Ishikawa (cell line): Measurements from ENCODE around the gene MCUB.

Experiments
- CEBPB ChIP-seq: IDR thresholded peaks from 2 replicates; pipeline ENCODE4 v1.6.1; 2012
- CREB1 ChIP-seq: IDR thresholded peaks from 2 replicates; pipeline ENCODE4 v1.6.1; 2012; ENCODE audit warnings: low read depth
- EGR1 ChIP-seq: IDR thresholded peaks from 2 replicates; pipeline ENCODE4 v1.6.1; 2012
- EP300 ChIP-seq: IDR thresholded peaks from 2 replicates; pipeline ENCODE4 v1.6.1; 2012; ENCODE audit warnings: borderline replicate concordance
- FOXM1 ChIP-seq: IDR thresholded peaks from 2 replicates; pipeline ENCODE4 v1.6.1; 2012; ENCODE audit warnings: low read depth, borderline replicate concordance
- MAX ChIP-seq: IDR thresholded peaks from 2 replicates; pipeline ENCODE4 v1.6.1; 2012
- NFIC ChIP-seq: IDR thresholded peaks from 2 replicates; pipeline ENCODE4 v1.6.1; 2012
- RAD21 ChIP-seq: IDR thresholded peaks from 2 replicates; pipeline ENCODE4 v1.6.1; 2012; ENCODE audit warnings: low read depth
- REST ChIP-seq: IDR thresholded peaks from 2 replicates; pipeline ENCODE4 v1.6.1; 2012; ENCODE audit warnings: low read depth, mild to moderate bottlenecking
- TAF1 ChIP-seq: IDR thresholded peaks from 2 replicates; pipeline ENCODE4 v1.6.1; 2012; ENCODE audit warnings: low read depth, mild to moderate bottlenecking
- TCF12 ChIP-seq: IDR thresholded peaks from 2 replicates; pipeline ENCODE4 v1.6.1; 2012; ENCODE audit warnings: low read depth
- TEAD4 ChIP-seq: IDR thresholded peaks from 2 replicates; pipeline ENCODE4 v1.6.1; 2012
- USF1 ChIP-seq: IDR thresholded peaks from 2 replicates; pipeline ENCODE4 v1.6.1; 2012
- YY1 ChIP-seq: IDR thresholded peaks from 2 replicates; pipeline ENCODE4 v1.6.1; 2012; ENCODE audit warnings: low read depth
- ZBTB7A ChIP-seq: IDR thresholded peaks from 2 replicates; pipeline ENCODE4 v1.6.1; 2012; ENCODE audit warnings: low read depth

MCUB gene

GRCh38 chr4:109728385-109728784 lies 168.3 kb downstream of the MCUB start:
- no peak for TF ChIP-seq EP300

GRCh38 chr4:109729117-109729717 lies 169.2 kb downstream of the MCUB start:
- TF ChIP-seq NFIC: no peak
- no peak for TF ChIP-seq EP300
- no peak for TF ChIP-seq EGR1
- TF ChIP-seq FOXM1: no peak
- TF ChIP-seq USF1: no peak
- TF ChIP-seq TAF1: no peak
- no peak for TF ChIP-seq ZBTB7A
- no peak for TF ChIP-seq TCF12

- TF ChIP-seq FOXM1 (no peak), EGR1 (no peak), MAX (peak; percentile 62), TEAD4 (no peak), NFIC (no peak), TCF12 (no peak), RAD21 (no peak), CEBPB (no peak), EP300 (no peak), CREB1 (no peak), TAF1 (peak; percentile 55; the same call in 1 of the 2 replicates), REST (no peak), YY1 (0 out of 2 replicates have a peak, but pooled peaks have one; percentile 33), USF1 (peak; percentile 86), ZBTB7A (no peak)
These were observed 169.9 kb downstream of the MCUB start, which contains the start of gene PLA2G12A for GRCh38 chr4:109729718-109730618. PLA2G12A (minus strand) TSS chr4:109730070; CDS start chr4:109729809, 261 bp downstream.

GRCh38 chr4:109730619-109731545 lies 170.8 kb downstream of the MCUB start:
- TF ChIP-seq CEBPB (no peak), CREB1 (no peak), ZBTB7A (no peak), FOXM1 (no peak)

- TF ChIP-seq CEBPB: no peak
- no peak for TF ChIP-seq YY1
- no peak for TF ChIP-seq NFIC
- no peak for TF ChIP-seq CREB1
- no peak for TF ChIP-seq TEAD4
- TF ChIP-seq RAD21: no peak
- TF ChIP-seq ZBTB7A: no peak
- TF ChIP-seq TCF12: no peak
- no peak for TF ChIP-seq EP300
- no peak for TF ChIP-seq EGR1
- TF ChIP-seq FOXM1: no peak
- TF ChIP-seq TAF1: no peak
- TF ChIP-seq REST: no peak
- TF ChIP-seq USF1: no peak
- no peak for TF ChIP-seq MAX
These were observed 173.7 kb downstream of the MCUB start for GRCh38 chr4:109733728-109734127.
